GM18508 (cell line): ENCODE data around the gene SLC6A3.

Experiments
- ATAC-seq: cut with Tn5 transposase; IDR thresholded peaks from one replicate; pipeline ENCODE4 v1.9.1; 2021; ENCODE audit warnings: moderate number of reproducible peaks; ENCODE audit not compliant: insufficient read depth, unreplicated experiment

The SLC6A3 gene

GRCh38 chr5:1445313-1445688 lies at the start of gene SLC6A3:
TSS of gene SLC6A3 (minus strand) at chr5:1445440. CDS start at chr5:1443197, 2,243 bp downstream.
- ATAC-seq: no peak

DNA sequence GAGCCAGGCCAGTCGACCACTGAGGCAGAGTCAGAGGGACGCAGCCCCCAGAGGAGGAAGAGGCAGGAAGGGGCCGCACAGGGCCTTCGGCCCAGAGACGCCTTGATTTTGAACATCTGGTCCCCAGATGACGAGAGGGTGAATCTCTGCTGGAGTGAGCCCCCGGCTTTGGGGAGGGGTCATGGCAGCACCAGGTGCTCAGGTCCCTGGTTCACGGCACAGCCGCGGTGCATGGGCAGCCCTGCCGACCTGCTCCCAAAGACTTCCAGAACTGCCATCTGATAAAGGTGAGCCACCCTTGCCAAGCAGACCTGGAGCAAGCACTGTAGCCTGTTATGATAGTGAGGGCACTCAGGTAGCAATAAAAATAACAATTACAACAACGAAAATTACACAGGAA lies 48.7 kb upstream of the SLC6A3 start:
- ATAC-seq: no peak

- ATAC-seq: no peak
Observed at GRCh38 chr5:1493413-1493812, 48.2 kb upstream of the SLC6A3 start.

GRCh38 chr5:1492757-1493156 lies 47.5 kb upstream of the SLC6A3 start:
- no peak for ATAC-seq

GRCh38 chr5:1490376-1490775 lies 45.1 kb upstream of the SLC6A3 start:
- ATAC-seq: no peak

DNA sequence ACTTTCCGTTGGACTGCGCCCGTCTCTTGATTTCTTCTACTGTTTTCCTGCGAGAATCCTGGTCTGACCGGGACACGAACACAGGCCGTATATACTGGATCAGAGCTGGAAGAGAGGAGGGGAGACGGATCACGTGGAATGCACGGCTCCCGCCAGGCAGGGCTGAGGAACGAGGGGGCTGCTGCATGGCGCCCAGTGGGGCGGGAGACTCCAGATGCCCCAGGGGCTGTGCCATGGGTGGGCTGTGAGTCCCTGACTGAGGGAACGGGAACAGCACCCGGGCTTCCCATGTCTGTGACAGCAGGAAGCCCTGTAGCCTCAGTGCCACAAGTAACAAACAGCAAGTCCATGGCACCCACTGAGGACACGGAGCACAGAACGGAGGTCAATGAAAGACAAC lies 44.5 kb upstream of the SLC6A3 start:
- no peak for ATAC-seq

DNA sequence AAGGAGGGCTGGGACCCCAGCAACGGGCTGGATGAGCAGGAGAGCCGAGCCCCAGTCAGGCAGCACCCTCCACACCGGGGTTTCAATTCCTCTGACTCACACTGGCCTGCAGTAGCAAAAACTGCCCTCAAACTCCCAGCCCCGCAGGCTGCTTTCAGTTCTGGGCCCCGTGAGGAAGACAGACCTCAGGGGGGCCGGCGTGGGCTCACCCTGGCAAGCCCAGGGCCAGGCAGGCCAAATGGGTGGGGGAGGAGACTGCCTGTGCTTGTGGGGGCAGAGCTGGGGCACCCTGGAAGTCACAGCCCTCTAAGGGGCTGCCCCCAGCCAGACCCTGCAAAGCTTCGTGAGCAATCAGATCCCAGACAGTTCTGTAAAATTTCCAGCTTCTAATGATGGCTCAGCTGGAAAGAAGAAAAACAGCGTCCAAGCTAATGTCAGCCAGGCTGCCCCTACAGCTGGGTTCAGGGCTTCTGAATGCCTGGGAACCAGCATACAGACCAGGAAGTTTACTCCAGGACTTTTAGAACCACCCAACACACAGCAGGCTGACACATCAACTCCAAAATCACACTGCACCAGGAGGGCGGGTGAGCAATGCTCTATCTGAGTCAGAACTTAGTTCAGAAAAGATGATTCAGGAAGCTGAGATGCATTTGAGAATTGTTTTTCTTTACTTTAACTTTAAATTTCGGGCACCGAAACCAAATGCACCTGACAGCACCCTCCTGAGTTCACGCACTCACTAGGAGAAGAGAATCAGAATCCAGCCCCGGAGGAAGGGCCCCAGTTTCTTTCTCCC lies 43.8 kb upstream of the SLC6A3 start:
- peak; percentile 38 for ATAC-seq

GRCh38 chr5:1487079-1487764 lies 42.0 kb upstream of the SLC6A3 start:
- ATAC-seq: no peak

- ATAC-seq: no peak
Observed at GRCh38 chr5:1486271-1486670, 41.0 kb upstream of the SLC6A3 start.

DNA sequence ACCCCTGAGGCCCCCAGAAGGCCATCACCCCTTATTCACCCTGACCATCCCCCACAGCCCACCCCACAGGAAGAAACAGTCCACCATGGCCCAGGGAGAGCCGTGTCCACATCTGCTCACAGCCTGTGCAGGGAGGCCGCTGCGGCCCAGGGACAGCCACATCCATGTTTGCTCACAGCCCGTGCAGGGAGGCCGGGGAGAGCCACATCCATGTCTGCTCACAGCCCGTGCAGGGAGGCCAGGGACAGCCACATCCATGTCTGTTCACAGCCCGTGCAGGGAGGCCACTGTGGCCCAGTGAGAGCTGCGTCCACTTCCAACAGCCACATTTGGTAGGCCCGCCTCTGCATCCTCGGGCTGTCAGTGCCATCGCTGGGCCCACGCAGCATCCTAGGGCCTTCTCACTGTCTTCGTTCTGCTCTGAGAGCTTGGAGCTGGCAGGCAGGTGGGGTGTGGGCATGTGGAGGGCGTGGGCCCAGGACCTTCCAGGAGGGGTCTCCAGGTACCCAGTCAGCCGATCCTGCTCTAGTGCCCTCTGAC lies 40.4 kb upstream of the SLC6A3 start:
- no peak for ATAC-seq

- ATAC-seq: peak; percentile 58
Observed at GRCh38 chr5:1484730-1485578, 39.7 kb upstream of the SLC6A3 start.

- ATAC-seq: no peak
Observed at GRCh38 chr5:1483856-1484729, 38.9 kb upstream of the SLC6A3 start.

DNA sequence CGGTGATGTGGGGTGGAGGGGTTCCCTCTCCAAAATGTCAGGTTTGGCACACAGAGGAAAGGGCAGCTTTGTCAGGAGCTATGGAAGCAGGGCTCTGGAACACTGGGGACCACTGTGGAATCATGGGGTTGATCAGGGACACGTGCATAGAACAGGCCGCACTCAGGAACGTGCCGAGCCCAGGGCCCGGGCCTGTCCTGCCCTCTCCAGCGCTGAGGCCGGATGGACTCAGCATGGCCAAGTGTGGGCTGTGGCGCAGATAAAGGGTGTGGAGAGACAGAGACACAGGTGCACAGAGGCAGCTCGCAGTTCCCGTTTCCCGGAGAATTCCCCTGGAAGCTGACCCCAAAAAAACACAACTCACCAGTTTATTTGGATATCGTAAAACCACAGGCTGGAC lies 37.8 kb upstream of the SLC6A3 start:
- no peak for ATAC-seq

- ATAC-seq: no peak
Observed at GRCh38 chr5:1481959-1482331, 36.7 kb upstream of the SLC6A3 start.

DNA sequence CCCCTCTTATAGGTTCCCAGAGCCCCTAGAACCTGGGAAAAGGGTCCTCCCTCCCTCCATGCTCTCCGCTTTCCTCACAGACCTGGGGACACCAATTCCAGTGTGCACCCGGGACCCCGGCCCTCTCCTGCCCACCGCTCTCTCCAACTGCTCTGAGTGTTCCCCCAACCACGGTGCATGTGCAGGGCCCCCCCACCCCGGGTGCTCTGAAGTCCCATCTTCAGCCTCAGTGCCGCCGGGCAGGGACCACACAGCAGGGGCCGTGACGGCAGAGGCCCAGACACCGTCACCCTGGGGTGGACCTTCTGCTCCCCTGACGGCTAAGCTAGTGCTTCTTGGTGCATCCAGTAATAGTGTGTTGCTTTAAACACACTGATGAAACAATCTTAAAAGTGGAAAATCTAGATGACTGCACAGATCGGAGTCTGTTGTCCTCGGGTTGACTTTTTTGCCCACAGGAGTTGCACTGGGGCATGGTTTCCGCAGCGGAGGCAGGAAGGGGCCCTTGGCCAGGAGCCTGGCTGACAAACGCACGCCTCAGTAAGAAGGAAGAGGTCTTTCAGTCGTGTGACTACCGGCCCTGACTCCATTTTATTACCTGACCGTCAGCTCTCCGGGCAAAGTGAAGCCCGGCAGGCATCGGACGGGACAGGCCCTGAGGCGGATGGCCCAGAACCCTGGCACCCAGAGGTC lies 36.2 kb upstream of the SLC6A3 start:
- ATAC-seq: no peak

- no peak for ATAC-seq
Observed at GRCh38 chr5:1480806-1481205, 35.6 kb upstream of the SLC6A3 start.

GRCh38 chr5:1480217-1480616 lies 35.0 kb upstream of the SLC6A3 start:
- ATAC-seq: no peak

DNA sequence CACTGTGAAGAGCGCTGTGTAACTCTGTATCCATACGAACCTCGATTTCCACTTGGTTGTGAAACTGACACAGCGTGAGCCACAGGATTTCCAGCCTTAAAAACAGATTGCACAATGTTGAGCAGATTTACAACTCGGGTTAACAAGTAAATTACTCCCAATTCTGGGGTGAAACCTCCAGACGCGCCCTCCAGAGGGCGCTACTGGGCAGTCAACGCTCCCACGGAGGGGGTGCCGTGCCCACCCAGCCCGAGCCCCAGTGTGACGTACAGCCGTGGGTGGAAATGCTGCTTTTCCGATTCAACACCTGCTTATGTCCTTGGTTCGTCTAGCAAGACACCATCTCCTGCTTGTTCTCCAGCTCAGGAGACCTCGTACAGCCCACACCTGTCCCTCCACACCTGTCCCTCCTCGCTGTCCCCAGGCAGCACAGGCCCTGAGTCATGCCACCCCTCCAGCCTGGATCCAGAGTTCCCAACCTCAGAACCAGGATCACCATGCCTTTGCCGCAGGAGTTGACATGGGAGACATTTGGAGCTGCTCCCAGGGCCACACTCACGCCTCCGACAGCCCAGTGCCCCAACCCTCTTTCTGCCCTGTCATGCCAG lies 34.4 kb upstream of the SLC6A3 start:
- no peak for ATAC-seq

GRCh38 chr5:1479066-1479465 lies 33.8 kb upstream of the SLC6A3 start:
- no peak for ATAC-seq
